Measurements from ENCODE around the gene PTPRK. TPM values are rescaled to one million over a fixed set of nuclear protein-coding genes. Genes with fewer than 3 reads are reported as not detected.

Gene PTPRK
- total RNA-seq, 1 experiment from 2014 or later, result 34.2 TPM

DNA sequence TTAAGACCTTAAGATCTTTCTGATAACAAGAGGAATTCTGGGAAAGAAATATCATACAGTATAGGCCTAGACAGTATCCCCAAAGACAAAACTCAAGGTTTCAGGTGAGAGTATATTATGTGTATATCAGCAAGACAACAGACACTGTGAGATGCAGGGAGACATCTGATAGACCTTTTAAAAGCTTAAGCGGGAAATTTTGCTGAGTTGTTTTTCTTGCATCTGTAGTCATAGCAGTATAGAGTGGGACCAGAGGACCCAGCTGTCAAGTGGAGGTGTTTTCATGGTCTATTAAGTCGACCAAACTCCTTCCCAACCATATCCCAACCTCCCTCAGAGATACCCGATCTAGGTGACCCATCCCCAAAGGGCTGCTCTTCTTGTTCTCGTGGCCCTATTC, 521.4 kb downstream of the PTPRK start (continued):
- TF ChIP-seq, protein P1, sequence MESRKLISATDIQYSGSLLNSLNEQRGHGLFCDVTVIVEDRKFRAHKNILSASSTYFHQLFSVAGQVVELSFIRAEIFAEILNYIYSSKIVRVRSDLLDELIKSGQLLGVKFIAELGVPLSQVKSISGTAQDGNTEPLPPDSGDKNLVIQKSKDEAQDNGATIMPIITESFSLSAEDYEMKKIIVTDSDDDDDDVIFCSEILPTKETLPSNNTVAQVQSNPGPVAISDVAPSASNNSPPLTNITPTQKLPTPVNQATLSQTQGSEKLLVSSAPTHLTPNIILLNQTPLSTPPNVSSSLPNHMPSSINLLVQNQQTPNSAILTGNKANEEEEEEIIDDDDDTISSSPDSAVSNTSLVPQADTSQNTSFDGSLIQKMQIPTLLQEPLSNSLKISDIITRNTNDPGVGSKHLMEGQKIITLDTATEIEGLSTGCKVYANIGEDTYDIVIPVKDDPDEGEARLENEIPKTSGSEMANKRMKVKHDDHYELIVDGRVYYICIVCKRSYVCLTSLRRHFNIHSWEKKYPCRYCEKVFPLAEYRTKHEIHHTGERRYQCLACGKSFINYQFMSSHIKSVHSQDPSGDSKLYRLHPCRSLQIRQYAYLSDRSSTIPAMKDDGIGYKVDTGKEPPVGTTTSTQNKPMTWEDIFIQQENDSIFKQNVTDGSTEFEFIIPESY (IDR thresholded peaks at IDR 0.05; ENCODE audit: extremely low read depth, insufficient replicate concordance, low read length), result no peak

DNA sequence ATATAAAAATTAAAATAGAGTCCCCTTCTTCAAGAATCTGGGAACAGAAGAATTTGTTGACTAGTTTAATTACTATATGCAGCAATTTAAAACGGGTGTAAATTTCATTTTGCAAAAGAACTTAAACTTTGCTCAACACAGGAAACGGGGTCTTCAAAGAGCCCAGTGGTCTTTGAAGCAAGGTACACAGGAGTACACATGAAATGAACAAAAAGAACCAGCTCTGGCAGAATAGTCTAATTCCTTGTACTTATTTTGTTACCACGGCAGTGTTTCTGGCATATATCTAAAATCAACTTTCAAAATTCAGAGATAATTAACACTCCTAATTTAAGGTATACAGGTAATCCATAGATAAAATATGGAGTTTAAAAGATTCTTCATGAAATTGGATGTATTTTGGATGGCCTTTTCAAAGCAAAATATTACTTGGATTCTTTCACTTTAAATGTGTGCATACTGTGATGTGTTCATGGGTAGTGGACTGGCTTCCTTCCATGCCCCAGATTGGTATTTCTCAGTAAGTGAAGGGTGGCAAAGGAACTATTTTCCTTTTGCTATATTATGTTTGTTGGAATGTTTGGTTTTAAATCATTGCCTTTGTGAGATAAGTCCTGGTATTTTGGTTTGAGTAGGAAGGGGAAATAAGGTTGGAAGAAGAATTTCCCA, 522.8 kb downstream of the PTPRK start:
- H3K9me3 ChIP-seq (ENCODE audit: control insufficient read depth in 1 of 2, insufficient read depth in 1 of 2, low read depth in 1 of 2, low read length in 2 of 2), result no peaks in the 10 kb centered on the region
- no peaks in the 10 kb centered on the region for H3K79me2 ChIP-seq (ENCODE audit: insufficient read depth, low read length)
- POLR2A ChIA-PET, result no interaction called here
- H3K27me3 ChIP-seq (ENCODE audit: insufficient read depth, low read length), result no peaks in the 10 kb centered on the region
- no TSS peak for BruUV-seq (replicated peaks)
- CTCF ChIA-PET, result no interaction called here
- no peak overlapping the region for H3K4me2 ChIP-seq (ENCODE audit: low read length)
- no peaks in the 10 kb centered on the region for H4K20me1 ChIP-seq (ENCODE audit: insufficient read depth)
- no peak overlapping the region for H3K4me3 ChIP-seq (replicated peaks in 1 of 2; ENCODE audit: low read depth in 1 of 2, low read length in 2 of 2)
- no peak overlapping the region for H3K27ac ChIP-seq (ENCODE audit: low read depth, low read length)
- TF ChIP-seq EZH2 (IDR thresholded peaks at IDR 0.05), result no peak
- TF ChIP-seq, protein P2, sequence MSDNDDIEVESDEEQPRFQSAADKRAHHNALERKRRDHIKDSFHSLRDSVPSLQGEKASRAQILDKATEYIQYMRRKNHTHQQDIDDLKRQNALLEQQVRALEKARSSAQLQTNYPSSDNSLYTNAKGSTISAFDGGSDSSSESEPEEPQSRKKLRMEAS (IDR thresholded peaks at IDR 0.05), result no peak
- no peak for TF ChIP-seq EGR1 (IDR thresholded peaks at IDR 0.05; ENCODE audit: low read depth)
- TF ChIP-seq EZH2phosphoT487 (IDR thresholded peaks at IDR 0.05; ENCODE audit: borderline replicate concordance), result no peak
- TF ChIP-seq SRF (IDR thresholded peaks at IDR 0.05; ENCODE audit: low read depth), result no peak
- no peak for TF ChIP-seq SP1 (IDR thresholded peaks at IDR 0.05; ENCODE audit: low read depth)
- TF ChIP-seq CEBPB (IDR thresholded peaks at IDR 0.05; ENCODE audit: low read depth), result no peak
- TF ChIP-seq SIN3A (IDR thresholded peaks at IDR 0.05; ENCODE audit: low read depth), result no peak
- no peak for TF ChIP-seq POLR2AphosphoS5 (IDR thresholded peaks at IDR 0.05; ENCODE audit: low read depth, low read length)
- H3K9ac ChIP-seq (ENCODE audit: low read length), result no peak overlapping the region
- DNase-seq (ENCODE audit: low read depth, low spot score) (no peak), ATAC-seq (no peak)
- no peak overlapping the region for H2AFZ ChIP-seq (ENCODE audit: low read depth, low read length, poor library complexity, severe bottlenecking)
- H3K9me2 ChIP-seq (ENCODE audit: insufficient read depth), result no peaks in the 10 kb centered on the region
- RAD21 ChIA-PET (ENCODE audit: low non-redundant PET in 1 of 2, low total read pairs in 2 of 2, uncharacterized antibody in 2 of 2, unreplicated experiment in 2 of 2), result no interaction called here
- no peaks in the 10 kb centered on the region for H3K4me1 ChIP-seq (ENCODE audit: control insufficient read depth in 1 of 2, insufficient read depth in 2 of 2, low read length in 2 of 2)
- H3K36me3 ChIP-seq (ENCODE audit: control insufficient read depth in 1 of 2, insufficient read depth in 2 of 2, low read length in 2 of 2), result no peaks in the 10 kb centered on the region
- intact Hi-C loops (cut with micrococcal nuclease), result no loop called here
